ENCODE data around the gene AP1B1. TPM values are rescaled to one million over a fixed set of nuclear protein-coding genes. Genes with fewer than 3 reads are reported as not detected.
"Not testable (repeated sequence)": the region's sequence is repeated elsewhere in the genome, so short reads cannot be mapped to it uniquely, and the experiment has no call there.

The AP1B1 gene
- total and polyA plus RNA-seq, 11 donors = 18.1 to 74.8 (median 33.8) TPM

DNA sequence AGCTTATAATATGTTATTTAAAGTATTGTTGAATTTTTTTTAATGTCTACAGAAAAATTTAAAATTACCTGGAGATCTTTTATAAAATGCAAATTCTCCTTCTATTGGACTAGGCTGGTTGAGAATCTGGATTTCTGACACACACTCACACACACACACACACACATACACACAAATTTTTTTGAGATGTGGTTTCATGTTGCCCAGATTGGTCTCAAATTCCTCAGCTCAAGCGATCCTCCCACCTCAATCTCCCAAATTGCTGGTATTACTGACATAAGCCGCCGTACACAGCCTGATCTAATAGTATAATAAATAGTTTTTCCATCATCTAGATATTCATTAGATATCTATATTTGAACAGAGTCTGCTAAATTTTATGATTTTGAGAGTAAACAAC is 45.5 kb upstream of the AP1B1 start:
- H3K4me3 ChIP-seq = no peak overlapping the region
- no peaks in the 10 kb centered on the region for H3K4me1 ChIP-seq
- intact Hi-C loops (cut with DNase I) = no loop called here

GRCh38 chr22:29431986-29432385 is 43.6 kb upstream of the AP1B1 start:
- no peaks in the 10 kb centered on the region for H3K36me3 ChIP-seq
- WGBS, 4 donors = 42 to 54% (median 45%) methylated on average over 5 of the region's 5 CpGs
- DNase-seq = no peak
- H3K27me3 ChIP-seq = peaks cover 0 to 40% (median 0%) of the 10 kb centered on the region in 9 donors
- intact Hi-C loops (cut with DNase I) = no loop called here
- H3K27ac ChIP-seq = no peak overlapping the region
- H3K4me1 ChIP-seq = no peaks in the 10 kb centered on the region
- TF ChIP-seq, protein P1, sequence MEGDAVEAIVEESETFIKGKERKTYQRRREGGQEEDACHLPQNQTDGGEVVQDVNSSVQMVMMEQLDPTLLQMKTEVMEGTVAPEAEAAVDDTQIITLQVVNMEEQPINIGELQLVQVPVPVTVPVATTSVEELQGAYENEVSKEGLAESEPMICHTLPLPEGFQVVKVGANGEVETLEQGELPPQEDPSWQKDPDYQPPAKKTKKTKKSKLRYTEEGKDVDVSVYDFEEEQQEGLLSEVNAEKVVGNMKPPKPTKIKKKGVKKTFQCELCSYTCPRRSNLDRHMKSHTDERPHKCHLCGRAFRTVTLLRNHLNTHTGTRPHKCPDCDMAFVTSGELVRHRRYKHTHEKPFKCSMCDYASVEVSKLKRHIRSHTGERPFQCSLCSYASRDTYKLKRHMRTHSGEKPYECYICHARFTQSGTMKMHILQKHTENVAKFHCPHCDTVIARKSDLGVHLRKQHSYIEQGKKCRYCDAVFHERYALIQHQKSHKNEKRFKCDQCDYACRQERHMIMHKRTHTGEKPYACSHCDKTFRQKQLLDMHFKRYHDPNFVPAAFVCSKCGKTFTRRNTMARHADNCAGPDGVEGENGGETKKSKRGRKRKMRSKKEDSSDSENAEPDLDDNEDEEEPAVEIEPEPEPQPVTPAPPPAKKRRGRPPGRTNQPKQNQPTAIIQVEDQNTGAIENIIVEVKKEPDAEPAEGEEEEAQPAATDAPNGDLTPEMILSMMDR (IDR thresholded peaks at IDR 0.05) = no peak
- no peak for TF ChIP-seq POLR2A (IDR thresholded peaks at IDR 0.05)
- H3K9me3 ChIP-seq = no peaks in the 10 kb centered on the region
- no peak for ATAC-seq
- no peak overlapping the region for H3K4me3 ChIP-seq

More for the DNA sequence above, 45.5 kb upstream of the AP1B1 start:
- H3K27ac ChIP-seq = no peak overlapping the region
- 89 to 94% (median 92%) methylated on average over 3 of the region's 3 CpGs for WGBS, 4 donors
- H3K27me3 ChIP-seq = peaks cover 0 to 37% (median 0%) of the 10 kb centered on the region in 9 donors
- ATAC-seq = no peak
- TF ChIP-seq, protein P1 (IDR thresholded peaks at IDR 0.05) = no peak
- TF ChIP-seq POLR2A (IDR thresholded peaks at IDR 0.05) = no peak
- no peak for DNase-seq
- H3K36me3 ChIP-seq = no peaks in the 10 kb centered on the region
- H3K9me3 ChIP-seq = no peaks in the 10 kb centered on the region

GRCh38 chr22:29427176-29427760 is 38.9 kb upstream of the AP1B1 start:
- 78 to 90% (median 87%) methylated on average over 2 of the region's 2 CpGs for WGBS, 4 donors
- intact Hi-C loops (cut with DNase I) = no loop called here
- no peak overlapping the region for H3K27ac ChIP-seq
- no peaks in the 10 kb centered on the region for H3K9me3 ChIP-seq
- H3K4me1 ChIP-seq = no peaks in the 10 kb centered on the region
- peaks cover 0 to 20% (median 0%) of the 10 kb centered on the region in 9 donors for H3K27me3 ChIP-seq
- no peak for TF ChIP-seq POLR2A (IDR thresholded peaks at IDR 0.05)
- TF ChIP-seq, protein P1 (IDR thresholded peaks at IDR 0.05) = no peak
- no peaks in the 10 kb centered on the region for H3K36me3 ChIP-seq
- peak in 1 of 4 donors; percentile 15 for ATAC-seq
- no peak overlapping the region for H3K4me3 ChIP-seq
- no peak for DNase-seq

DNA sequence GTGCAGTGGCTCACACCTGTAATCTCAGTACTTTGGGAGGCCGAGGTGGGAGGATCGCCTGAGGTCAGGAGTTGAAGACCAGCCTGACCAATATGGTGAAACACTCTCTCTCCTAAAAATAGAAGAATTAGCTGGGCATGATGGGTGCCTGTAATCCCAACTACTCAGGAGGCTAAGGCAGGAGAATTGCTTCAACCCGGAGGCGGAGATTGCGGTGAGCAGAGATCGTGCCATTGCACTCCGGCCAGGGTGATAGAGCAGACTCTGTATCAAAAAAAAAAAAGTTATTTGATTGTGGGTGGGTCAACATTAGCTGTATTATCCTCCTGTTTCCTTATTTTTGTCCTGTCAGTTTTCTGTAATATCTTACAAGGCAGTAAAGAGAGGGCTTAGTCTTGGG is 38.1 kb upstream of the AP1B1 start:
- H3K27ac ChIP-seq = no peak overlapping the region

GRCh38 chr22:29418704-29419103 is 30.3 kb upstream of the AP1B1 start:
- H3K27me3 ChIP-seq; H3K27ac ChIP-seq; H3K4me3 ChIP-seq; ATAC-seq; intact Hi-C loops (cut with DNase I); DNase-seq; H3K36me3 ChIP-seq; H3K9me3 ChIP-seq: not testable (repeated sequence)
- 69 to 75% (median 72%) methylated on average over 5 of the region's 5 CpGs for WGBS, 4 donors
- H3K4me1 ChIP-seq = peaks cover 0 to 16% (median 0%) of the 10 kb centered on the region in 12 donors

More for the DNA sequence above, 38.1 kb upstream of the AP1B1 start:
- Histone ChIP-seq H3K4me1 (no peaks in the 10 kb centered on the region), H3K9me3 (no peaks in the 10 kb centered on the region), H3K4me3 (no peak overlapping the region), H3K36me3 (no peaks in the 10 kb centered on the region), H3K27me3 (peaks cover 0 to 13% (median 0%) of the 10 kb centered on the region in 9 donors)
- DNase-seq (no peak), ATAC-seq (no peak)
- intact Hi-C loops (cut with DNase I) = no loop called here
- no peak for TF ChIP-seq POLR2A (IDR thresholded peaks at IDR 0.05)
- TF ChIP-seq, protein P1 (IDR thresholded peaks at IDR 0.05) = no peak
- 86 to 92% (median 89%) methylated on average over 7 of the region's 7 CpGs for WGBS, 4 donors

DNA sequence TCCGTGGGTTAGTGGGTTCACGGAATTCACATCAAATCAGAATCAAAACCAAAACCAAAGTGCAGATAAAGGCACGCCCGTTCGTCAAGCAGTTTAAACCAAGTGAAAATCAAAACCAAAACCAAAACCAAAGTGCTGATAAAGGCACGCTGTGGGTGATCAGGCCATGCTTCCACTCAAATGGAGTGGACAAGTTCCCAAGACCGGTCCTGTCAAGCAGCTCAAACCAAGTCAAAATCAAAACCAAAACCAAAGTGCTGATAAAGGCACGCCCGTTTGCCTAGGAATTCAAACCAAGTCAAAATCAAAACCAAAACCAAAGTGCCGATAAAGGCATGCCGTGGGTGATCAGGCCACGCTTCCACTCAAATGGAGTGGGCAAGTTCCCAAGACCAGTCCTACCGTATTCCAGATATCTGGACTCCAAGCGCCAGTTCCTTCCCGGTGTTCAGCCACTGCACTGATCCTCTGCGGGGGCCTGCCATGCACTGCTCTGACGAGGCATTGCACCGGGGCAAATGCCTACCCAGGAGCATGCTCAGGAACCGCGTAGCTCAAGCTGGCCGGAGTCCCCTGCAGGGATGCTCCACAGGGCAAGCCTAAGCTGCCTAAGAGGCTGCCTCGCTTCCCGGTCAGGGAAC is 26.7 kb upstream of the AP1B1 start:
- H3K4me3 ChIP-seq = peak overlapping the region; percentile 18 to 67 (median 54)
- ATAC-seq = peak; percentile 40 to 84 (median 73)
- DNase-seq = peak; percentile 26 to 66 (median 35)
- intact Hi-C loops (cut with DNase I); H3K9me3 ChIP-seq; H3K36me3 ChIP-seq; H3K27me3 ChIP-seq: not testable (repeated sequence)
- peak overlapping the region; percentile 41 to 90 (median 68) for H3K27ac ChIP-seq
- WGBS, 4 donors = 36 to 54% (median 44%) methylated on average over 15 to 23 of the region's 23 CpGs
- H3K4me1 ChIP-seq = peaks cover 0 to 16% (median 0%) of the 10 kb centered on the region in 12 donors

Data from heart left ventricle (tissue), 16 donors.